ENCODE data around the gene CLOCK. TPM values are rescaled to one million over a fixed set of nuclear protein-coding genes. Genes with fewer than 3 reads are reported as not detected.
A peak's percentile ranks its signal among the peaks of the same experiment; 100 is the strongest.

Gene CLOCK
- total and polyA plus RNA-seq, 2 of the 13 experiments (the other 11 are each of a cell fraction or from before 2014, with no cell fraction given), result 8.8 to 13.5 TPM

- TF ChIP-seq DR1 (CRISPR knock-in tag; IDR thresholded peaks at IDR 0.05), result peak; percentile 91
- TF ChIP-seq YEATS2 (CRISPR knock-in tag; IDR thresholded peaks at IDR 0.05; ENCODE audit: borderline replicate concordance), result peak; percentile 55; the same call in 1 of the 2 replicates
- no peak for TF ChIP-seq PLSCR1 (CRISPR knock-in tag; IDR thresholded peaks at IDR 0.05; ENCODE audit: borderline replicate concordance)
- TF ChIP-seq BRD4 (CRISPR knock-in tag; IDR thresholded peaks at IDR 0.05), result peak; percentile 38; the same call in 1 of the 2 replicates
- peak; percentile 56 for TF ChIP-seq HNRNPLL (IDR thresholded peaks at IDR 0.05; ENCODE audit: low read depth, low read length, poor library complexity, severe bottlenecking)
- peak; percentile 90; the same call in 1 of the 2 replicates for TF ChIP-seq KLF9 (CRISPR knock-in tag; IDR thresholded peaks at IDR 0.05; ENCODE audit: low read depth)
- peak; percentile 72; the same call in 1 of the 2 replicates for TF ChIP-seq THAP11 (CRISPR knock-in tag; IDR thresholded peaks at IDR 0.05)
- peak; percentile 80 for TF ChIP-seq GABPB1 (CRISPR knock-in tag; IDR thresholded peaks at IDR 0.05)
- TF ChIP-seq ZNF335 (CRISPR knock-in tag; IDR thresholded peaks at IDR 0.05), result no peak
- TF ChIP-seq ZNF777 (CRISPR knock-in tag; IDR thresholded peaks at IDR 0.05), result peak; percentile 39; the same call in 1 of the 2 replicates
- TF ChIP-seq PHF21A (CRISPR knock-in tag; IDR thresholded peaks at IDR 0.05), result peak; percentile 49
- TF ChIP-seq SCMH1 (CRISPR knock-in tag; IDR thresholded peaks at IDR 0.05; ENCODE audit: borderline replicate concordance), result no peak
- TF ChIP-seq ZNF883 (CRISPR knock-in tag; IDR thresholded peaks at IDR 0.05; ENCODE audit: not compliant biosample characterization), result peak; percentile 71
- peak; percentile 72 for TF ChIP-seq AGO2 (optimal IDR thresholded peaks at IDR 0.05; ENCODE audit: low read depth, low read length)
- peak; percentile 85; the same call in 1 of the 2 replicates for TF ChIP-seq ZNF782 (CRISPR knock-in tag; IDR thresholded peaks at IDR 0.05; ENCODE audit: borderline replicate concordance)
- TF ChIP-seq NFYC (CRISPR knock-in tag; IDR thresholded peaks at IDR 0.05), result peak; percentile 86
- no peak for TF ChIP-seq ZNF737 (CRISPR knock-in tag; IDR thresholded peaks at IDR 0.05; ENCODE audit: borderline replicate concordance)
- 0 out of 2 replicates have a peak, but pooled peaks have one; percentile 38 for TF ChIP-seq ZNF30 (CRISPR knock-in tag; IDR thresholded peaks at IDR 0.05)
- TF ChIP-seq RCOR2 (CRISPR knock-in tag; IDR thresholded peaks at IDR 0.05), result no peak
- TF ChIP-seq ADNP (CRISPR knock-in tag; IDR thresholded peaks at IDR 0.05), result no peak
- peak; percentile 78 for TF ChIP-seq RFX5 (IDR thresholded peaks at IDR 0.05; ENCODE audit: low read depth, low read length)
- peak; percentile 52; the same call in 1 of the 2 replicates for TF ChIP-seq POGK (CRISPR knock-in tag; conservative IDR thresholded peaks at IDR 0.05)
- no peak for TF ChIP-seq SMAD9 (CRISPR knock-in tag; IDR thresholded peaks at IDR 0.05)
- TF ChIP-seq MLLT10 (CRISPR knock-in tag; IDR thresholded peaks at IDR 0.05), result no peak
- peak; percentile 15; the same call in 1 of the 2 replicates for TF ChIP-seq NKX3-1 (CRISPR knock-in tag; IDR thresholded peaks at IDR 0.05)
- TF ChIP-seq ZBTB39 (CRISPR knock-in tag; IDR thresholded peaks at IDR 0.05), result peak; percentile 86; the same call in 1 of the 2 replicates
These were observed 151.0 kb downstream of the CLOCK start, which contains the start of gene TMEM165 (continued) for GRCh38 chr4:55395529-55396307.
